T-cell (primary cell): ENCODE data around the gene FAAP100. TPM values are rescaled to one million over a fixed set of nuclear protein-coding genes. Genes with fewer than 3 reads are reported as not detected.

Source experiments
- ATAC-seq, 4 experiments: fragments of 200-7000 bp in 3 of 4; fragments of 150-1000 bp in 1 of 4; cut with Tn5 transposase; replicated peaks in 1 of 4; 1 replicate in 3 of 4; 2 replicates in 1 of 4; pipeline ENCODE4 v1.10.0; 2021; ENCODE audit warnings: moderate library complexity in 3 of 4, mild to moderate bottlenecking in 2 of 4, moderate number of reproducible peaks in 1 of 4
- CTCF ChIA-PET, 2 donors: fragments of 300-600 bp; sonication (Branson Sonifier 250); formaldehyde crosslinking; loops; one replicate each; lab custom pipeline; 2022; ENCODE audit warnings: antibody characterized with exemption in 2 of 2; lab: Charles Lee
- POLR2A ChIA-PET, 2 donors: fragments of 300-600 bp; sonication (Branson Sonifier 250); formaldehyde crosslinking; loops; one replicate each; lab custom pipeline; 2022; ENCODE audit warnings: antibody characterized with exemption in 2 of 2; lab: Charles Lee
- DNase-seq, 35 experiments: peaks; one replicate each; pipeline versions ENCODE4 v3.0.0 to v3.0.0-alpha.2; 2013 to 2023
- H3K27ac ChIP-seq: one replicate; pipeline ENCODE4 v1.5.1; 2013; ENCODE audit warnings: low read length
- H3K27me3 ChIP-seq, 2 experiments: replicated peaks in 1 of 2; 1 replicate in 1 of 2; 2 replicates in 1 of 2; pipeline versions ENCODE4 v1.6.1 to v1.7.0; 2013; ENCODE audit warnings: low read length in 1 of 2, mixed read lengths in 1 of 2; ENCODE audit not compliant: control insufficient read depth in 2 of 2, insufficient read depth in 2 of 2; ENCODE audit errors: extremely low read depth in 1 of 2
- H3K36me3 ChIP-seq, 2 donors: 1 replicate in 1 of 2; 2 replicates in 1 of 2; pipeline versions ENCODE4 v1.6.1 to v1.7.0; 2013; ENCODE audit warnings: low read length in 1 of 2; ENCODE audit not compliant: control insufficient read depth in 2 of 2, insufficient read depth in 1 of 2; ENCODE audit errors: extremely low read depth in 1 of 2
- H3K4me1 ChIP-seq, 2 experiments: 1 replicate in 1 of 2; 2 replicates in 1 of 2; pipeline versions ENCODE4 v1.6.1 to v1.7.0; 2013; ENCODE audit warnings: low read length in 2 of 2, mixed read lengths in 1 of 2; ENCODE audit not compliant: insufficient read depth in 2 of 2, control insufficient read depth in 1 of 2; ENCODE audit errors: extremely low read depth in 1 of 2
- H3K4me3 ChIP-seq, 2 donors: 1 replicate in 1 of 2; 2 replicates in 1 of 2; pipeline versions ENCODE4 v1.5.1 to v1.7.0; 2013; ENCODE audit warnings: mild to moderate bottlenecking in 2 of 2, low read length in 1 of 2, moderate library complexity in 1 of 2; ENCODE audit not compliant: control insufficient read depth in 1 of 2; ENCODE audit errors: extremely low read depth in 1 of 2
- H3K9me3 ChIP-seq: 2 replicates; pipeline ENCODE4 v1.7.0; 2013
- H3K27ac Mint-ChIP-seq, 2 donors: one replicate each; pipeline ENCODE4 v1.8.0; 2020 to 2021; ENCODE audit warnings: mild to moderate bottlenecking in 2 of 2, mixed read lengths in 2 of 2
- H3K27me3 Mint-ChIP-seq, 2 donors: one replicate each; pipeline ENCODE4 v1.8.0; 2021 to 2022; ENCODE audit warnings: mixed read lengths in 2 of 2
- H3K36me3 Mint-ChIP-seq: one replicate; pipeline ENCODE4 v1.8.0; 2021; ENCODE audit warnings: mixed read lengths
- H3K4me1 Mint-ChIP-seq, 3 donors: one replicate each; pipeline ENCODE4 v1.8.0; 2020 to 2022; ENCODE audit warnings: mixed read lengths in 3 of 3, mild to moderate bottlenecking in 1 of 3
- H3K4me3 Mint-ChIP-seq, 3 donors: one replicate each; pipeline ENCODE4 v1.8.0; 2020 to 2022; ENCODE audit warnings: mild to moderate bottlenecking in 3 of 3, mixed read lengths in 3 of 3, moderate library complexity in 3 of 3
- H3K9me3 Mint-ChIP-seq, 3 donors: one replicate each; pipeline ENCODE4 v1.8.0; 2020 to 2022; ENCODE audit warnings: mixed read lengths in 3 of 3
- WGBS: methylation state at CpG from one replicate; pipeline ENCODE4 v1.1.5; 2013; ENCODE audit warnings: missing lambda C conversion rate; ENCODE audit not compliant: insufficient coverage; 5-methylcytosine and 5-hydroxymethylcytosine counted together
- total RNA-seq, 35 experiments: library from RNA in 6 of 35; stranded (reverse) in 6 of 35; fragments of 120-200 nt in 1 of 35; gene quantifications; one replicate each; pipeline versions ENCODE4 v1.2.1 to v1.2.4 and lab custom pipeline; 2013 to 2026

Gene FAAP100
- total RNA-seq, 5 donors from 2014 or later (not counting 1 experiment from before 2014, with no cell fraction given), result 31.7 to 62.1 (median 59.0) TPM

GRCh38 chr17:81529437-81529803 is 22.7 kb downstream of the FAAP100 start:
- Mint-ChIP-seq H3K36me3 (no peaks in the 10 kb centered on the region), H3K4me1 (no peaks in the 10 kb centered on the region), H3K4me3 (no peak overlapping the region), H3K9me3 (no peaks in the 10 kb centered on the region), H3K27ac (no peak overlapping the region), H3K27me3 (peaks cover 0 to 17% of the 10 kb centered on the region in 2 donors)
- Histone ChIP-seq H3K36me3 (no peaks in the 10 kb centered on the region), H3K9me3 (no peaks in the 10 kb centered on the region), H3K27me3 (peaks cover 0 to 61% of the 10 kb centered on the region in 2 experiments), H3K4me1 (peaks cover 0 to 10% of the 10 kb centered on the region in 2 experiments), H3K27ac (no peak overlapping the region), H3K4me3 (no peak overlapping the region)
- DNase-seq (no peak), ATAC-seq (no peak)
- ChIA-PET CTCF (no interaction called here), POLR2A (no interaction called here)
- WGBS, result 76% methylated on average over 4 of the region's 6 CpGs

GRCh38 chr17:81528651-81529436 is 23.3 kb downstream of the FAAP100 start:
- no peak overlapping the region for H3K27ac Mint-ChIP-seq
- ChIA-PET POLR2A (no interaction called here), CTCF (no interaction called here)
- H3K27me3 ChIP-seq, result peaks cover 0 to 61% of the 10 kb centered on the region in 2 experiments
- H3K4me3 Mint-ChIP-seq, result no peak overlapping the region
- DNase-seq (no peak), ATAC-seq (no peak)
- H3K36me3 ChIP-seq, result no peaks in the 10 kb centered on the region
- no peak overlapping the region for H3K27ac ChIP-seq
- H3K4me3 ChIP-seq, result no peak overlapping the region
- H3K9me3 ChIP-seq, result no peaks in the 10 kb centered on the region
- no peaks in the 10 kb centered on the region for H3K36me3 Mint-ChIP-seq
- peaks cover 0 to 5% of the 10 kb centered on the region in 2 experiments for H3K4me1 ChIP-seq
- H3K4me1 Mint-ChIP-seq, result no peaks in the 10 kb centered on the region
- H3K27me3 Mint-ChIP-seq, result peaks cover 0 to 14% of the 10 kb centered on the region in 2 donors
- no peaks in the 10 kb centered on the region for H3K9me3 Mint-ChIP-seq
- 92% methylated on average over 62 of the region's 62 CpGs for WGBS

GRCh38 chr17:81528384-81528650 is 23.8 kb downstream of the FAAP100 start:
- no peak overlapping the region for H3K27ac Mint-ChIP-seq
- H3K36me3 Mint-ChIP-seq, result no peaks in the 10 kb centered on the region
- no peaks in the 10 kb centered on the region for H3K4me1 Mint-ChIP-seq
- H3K27ac ChIP-seq, result no peak overlapping the region
- ChIA-PET CTCF (no interaction called here), POLR2A (no interaction called here)
- H3K4me3 Mint-ChIP-seq, result no peak overlapping the region
- peaks cover 0 to 61% of the 10 kb centered on the region in 2 experiments for H3K27me3 ChIP-seq
- H3K27me3 Mint-ChIP-seq, result peaks cover 0 to 12% of the 10 kb centered on the region in 2 donors
- H3K9me3 Mint-ChIP-seq, result no peaks in the 10 kb centered on the region
- H3K9me3 ChIP-seq, result no peaks in the 10 kb centered on the region
- H3K4me1 ChIP-seq, result no peaks in the 10 kb centered on the region
- ATAC-seq, result no peak
- WGBS, result 74% methylated on average over 20 of the region's 20 CpGs
- no peak overlapping the region for H3K4me3 ChIP-seq
- no peak for DNase-seq
- no peaks in the 10 kb centered on the region for H3K36me3 ChIP-seq

- Histone ChIP-seq H3K27me3 (peaks cover 0 to 61% of the 10 kb centered on the region in 2 experiments), H3K4me3 (no peak within 1 kb of the TSS), H3K4me1 (no peaks in the 10 kb centered on the region), H3K27ac (no peak within 1 kb of the TSS), H3K36me3 (no peaks in the 10 kb centered on the region), H3K9me3 (no peaks in the 10 kb centered on the region)
- ChIA-PET CTCF (no interaction called here), POLR2A (no interaction called here)
- DNase-seq (no peak), ATAC-seq (no peak)
- no peaks in the 10 kb centered on the region for H3K9me3 Mint-ChIP-seq
- WGBS, result 74% methylated on average over 42 of the region's 42 CpGs
- no peak within 1 kb of the TSS for H3K4me3 Mint-ChIP-seq
- H3K4me1 Mint-ChIP-seq, result no peaks in the 10 kb centered on the region
- H3K27me3 Mint-ChIP-seq, result peaks cover 0 to 10% of the 10 kb centered on the region in 2 donors
- H3K36me3 Mint-ChIP-seq, result no peaks in the 10 kb centered on the region
- no peak within 1 kb of the TSS for H3K27ac Mint-ChIP-seq
These were observed 24.4 kb downstream of the FAAP100 start, which contains the start of gene FSCN2 for GRCh38 chr17:81527591-81528383. TSS of gene FSCN2 (plus strand) at chr17:81528377. CDS start at chr17:81528532, 155 bp downstream.

- POLR2A ChIA-PET, result no interaction called here
- no peak for DNase-seq
- 86% methylated on average over 17 of the region's 21 CpGs for WGBS
These were observed 25.2 kb downstream of the FAAP100 start for GRCh38 chr17:81526662-81527571.

GRCh38 chr17:81524865-81525159 is 27.3 kb downstream of the FAAP100 start:
- H3K4me1 ChIP-seq, result peaks cover 0 to 5% of the 10 kb centered on the region in 2 experiments
- H3K9me3 ChIP-seq, result no peaks in the 10 kb centered on the region
- Mint-ChIP-seq H3K9me3 (no peaks in the 10 kb centered on the region), H3K36me3 (no peaks in the 10 kb centered on the region), H3K27me3 (peaks cover 0 to 15% of the 10 kb centered on the region in 2 donors), H3K4me1 (peaks cover 0 to 5% (median 4%) of the 10 kb centered on the region in 3 donors), H3K27ac (no peak overlapping the region), H3K4me3 (no peak overlapping the region)
- ChIA-PET CTCF (interaction anchor here in 1 of 2 donors (0.7 kb wide), 1 partner anchor 270 kb away, joined by 6 read pairs; no protein-coding TSS in a partner anchor), POLR2A (no interaction called here)
- no peak overlapping the region for H3K4me3 ChIP-seq
- H3K36me3 ChIP-seq, result no peaks in the 10 kb centered on the region
- no peak for DNase-seq
- peaks cover 0 to 69% of the 10 kb centered on the region in 2 experiments for H3K27me3 ChIP-seq
- 93% methylated on average over 8 of the region's 8 CpGs for WGBS
- no peak overlapping the region for H3K27ac ChIP-seq
- ATAC-seq, result no peak

More at GRCh38 chr17:81526662-81527571, 25.2 kb downstream of the FAAP100 start:
- H3K9me3 Mint-ChIP-seq, result no peaks in the 10 kb centered on the region
- Histone ChIP-seq H3K27ac (no peak overlapping the region), H3K4me3 (no peak overlapping the region), H3K36me3 (no peaks in the 10 kb centered on the region), H3K27me3 (peaks cover 0 to 65% of the 10 kb centered on the region in 2 experiments), H3K4me1 (no peaks in the 10 kb centered on the region), H3K9me3 (no peaks in the 10 kb centered on the region)
- H3K27ac Mint-ChIP-seq, result no peak overlapping the region
- H3K27me3 Mint-ChIP-seq, result peaks cover 0 to 15% of the 10 kb centered on the region in 2 donors
- CTCF ChIA-PET, result no interaction called here
- no peaks in the 10 kb centered on the region for H3K4me1 Mint-ChIP-seq
- no peak overlapping the region for H3K4me3 Mint-ChIP-seq
- H3K36me3 Mint-ChIP-seq, result no peaks in the 10 kb centered on the region
- ATAC-seq, result no peak
